A549 (cell line): ENCODE results near the gene FNIP2. TPM values are rescaled to one million over a fixed set of nuclear protein-coding genes. Genes with fewer than 3 reads are reported as not detected.
A peak's percentile ranks its signal among the peaks of the same experiment; 100 is the strongest.

ENCODE experiments used
- ATAC-seq, 2 experiments: fragments of 200-7000 bp in 1 of 2; fragments of >200 bp in 1 of 2; cut with Nextera tagmentation in 1 of 2; cut with Tn5 transposase in 1 of 2; 3 replicates each; pipeline versions ENCODE4 v1.8.0 to v1.9.1; 2018 to 2020; ENCODE audit warnings: mild to moderate bottlenecking in 1 of 2, moderate library complexity in 1 of 2
- CTCF ChIA-PET: fragments of 300-600 bp; sonication (Branson Sonifier 250); formaldehyde crosslinking; extraction: SDS; loops from one replicate; lab custom pipeline; 2021; ENCODE audit warnings: antibody characterized with exemption, inconsistent platforms; lab: Yijun Ruan, JAX
- POLR2A ChIA-PET: fragments of 350-600 bp; formaldehyde crosslinking; extraction: SDS; loops from one replicate; lab custom pipeline; 2021; ENCODE audit warnings: antibody characterized with exemption, inconsistent platforms; lab: Yijun Ruan, JAX
- DNase-seq, 2 experiments: peaks; one replicate each; pipeline versions ENCODE4 v3.0.0 to v3.0.0-alpha.2; 2011 to 2016; ENCODE audit warnings: low read depth in 1 of 2, low spot score in 1 of 2
- FAIRE-seq: peaks from 2 replicates; lab custom pipeline; 2011; peaks lifted over from hg19 to GRCh38; lab: Jason Lieb, UNC
- H3K27ac ChIP-seq, 2 experiments: fragments of >200 bp; sonication (Bioruptor Twin); formaldehyde crosslinking; 3 replicates each; pipeline ENCODE4 v1.5.1; 2016 to 2017
- H3K4me1 ChIP-seq: fragments of >200 bp; sonication (Bioruptor Twin); formaldehyde crosslinking; 3 replicates; pipeline ENCODE4 v1.6.1; 2016
- H3K4me2 ChIP-seq: fragments of >200 bp; sonication (Bioruptor Twin); formaldehyde crosslinking; 3 replicates; pipeline ENCODE4 v1.6.1; 2016
- H3K4me3 ChIP-seq: fragments of >200 bp; sonication (Bioruptor Twin); formaldehyde crosslinking; 3 replicates; pipeline ENCODE4 v1.5.1; 2016
- H3K9me3 ChIP-seq: fragments of >200 bp; sonication (Bioruptor Twin); formaldehyde crosslinking; 3 replicates; pipeline ENCODE4 v1.6.1; 2016
- BCL3 ChIP-seq: fragments of >200 bp; sonication (Bioruptor Twin); formaldehyde crosslinking; IDR thresholded peaks from 3 replicates; pipeline ENCODE4 v1.6.1; 2016
- BHLHE40 ChIP-seq: IDR thresholded peaks from 2 replicates; pipeline ENCODE4 v1.6.1; 2012; ENCODE audit warnings: low read depth, low read length, inconsistent platforms
- CBX8 ChIP-seq: fragments of 200-600 bp; sonication (generic); IDR thresholded peaks from 2 replicates; pipeline ENCODE4 v1.6.1; 2016
- CEBPB ChIP-seq, 2 experiments: fragments of >200 bp in 1 of 2; sonication (Bioruptor Twin) in 1 of 2; formaldehyde crosslinking in 1 of 2; IDR thresholded peaks; 2 replicates each; pipeline ENCODE4 v1.6.1; 2012 to 2016
- EHMT2 ChIP-seq: fragments of 200-600 bp; sonication (generic); IDR thresholded peaks from 2 replicates; pipeline ENCODE4 v1.6.1; 2016; ENCODE audit warnings: antibody characterized with exemption, low read depth, mild to moderate bottlenecking, moderate library complexity
- EP300 ChIP-seq, 2 experiments: fragments of >200 bp; sonication (Bioruptor Twin); formaldehyde crosslinking; IDR thresholded peaks; 2 replicates in 1 of 2; 3 replicates in 1 of 2; pipeline ENCODE4 v1.6.1; 2016 to 2017
- ESRRA ChIP-seq: fragments of 150-350 bp; IDR thresholded peaks from 2 replicates; pipeline ENCODE4 v1.6.1; 2014; ENCODE audit warnings: mild to moderate bottlenecking, low read length, borderline replicate concordance
- FOXS1 ChIP-seq: fragments of 250-450 bp; sonication (Bioruptor Pico); IDR thresholded peaks from 2 replicates; pipeline ENCODE4 v1.5.0; 2020; ENCODE audit warnings: mild to moderate bottlenecking, moderate library complexity
- GATA3 ChIP-seq: IDR thresholded peaks from 2 replicates; pipeline ENCODE4 v1.6.1; 2012; ENCODE audit warnings: borderline replicate concordance
- HES2 ChIP-seq: fragments of >200 bp; sonication (Bioruptor Twin); formaldehyde crosslinking; IDR thresholded peaks from 2 replicates; pipeline ENCODE4 v1.6.1; 2016
- HOXB5 ChIP-seq: fragments of 250-450 bp; sonication (Bioruptor Pico); IDR thresholded peaks from 2 replicates; pipeline ENCODE4 v1.5.0; 2020; ENCODE audit warnings: mild to moderate bottlenecking, moderate library complexity
- JUN ChIP-seq, 2 experiments: fragments of >200 bp; sonication (Bioruptor Twin); formaldehyde crosslinking; IDR thresholded peaks; 2 replicates in 1 of 2; 3 replicates in 1 of 2; pipeline ENCODE4 v1.6.1; 2016 to 2017
- JUNB ChIP-seq: fragments of >200 bp; sonication (Bioruptor Twin); formaldehyde crosslinking; IDR thresholded peaks from 2 replicates; pipeline ENCODE4 v1.6.1; 2016
- KDM1A ChIP-seq: fragments of 200-600 bp; sonication (generic); IDR thresholded peaks from 2 replicates; pipeline ENCODE4 v1.6.1; 2016; ENCODE audit warnings: low read depth, mild to moderate bottlenecking
- KDM5A ChIP-seq: fragments of 200-600 bp; sonication (generic); IDR thresholded peaks from 2 replicates; pipeline ENCODE4 v1.6.1; 2016; ENCODE audit warnings: antibody characterized with exemption, mild to moderate bottlenecking
- MAFK ChIP-seq: fragments of 450-650 bp; IDR thresholded peaks from 2 replicates; pipeline ENCODE4 v1.6.1; 2014; ENCODE audit not compliant: partially characterized antibody
- NPAS2 ChIP-seq: fragments of 250-450 bp; sonication (Bioruptor Pico); IDR thresholded peaks from 2 replicates; pipeline ENCODE4 v1.8.0; 2022; ENCODE audit warnings: mild to moderate bottlenecking, moderate library complexity, borderline replicate concordance
- PBX3 ChIP-seq: IDR thresholded peaks from 2 replicates; pipeline ENCODE4 v1.6.1; 2012
- POLR2A ChIP-seq: IDR thresholded peaks from 2 replicates; pipeline ENCODE4 v1.6.1; 2012; ENCODE audit warnings: mild to moderate bottlenecking, low read length
- RAD21 ChIP-seq, 2 experiments: fragments of >200 bp in 1 of 2; sonication (Bioruptor Twin) in 1 of 2; formaldehyde crosslinking in 1 of 2; IDR thresholded peaks in 1 of 2; conservative IDR thresholded peaks in 1 of 2; 2 replicates in 1 of 2; 3 replicates in 1 of 2; pipeline ENCODE4 v1.6.1; 2012 to 2018; ENCODE audit warnings: inconsistent platforms in 1 of 2
- RARB ChIP-seq: fragments of 250-450 bp; sonication (Bioruptor Pico); IDR thresholded peaks from 2 replicates; pipeline ENCODE4 v1.8.0; 2021; ENCODE audit warnings: mild to moderate bottlenecking, moderate library complexity
- RFX5 ChIP-seq: fragments of 450-650 bp; IDR thresholded peaks from 2 replicates; pipeline ENCODE4 v1.7.1; 2014; ENCODE audit warnings: antibody characterized with exemption, mild to moderate bottlenecking, moderate library complexity
- RNF2 ChIP-seq: fragments of 200-600 bp; sonication (generic); IDR thresholded peaks from 2 replicates; pipeline ENCODE4 v1.6.1; 2016; ENCODE audit warnings: low read depth, mild to moderate bottlenecking, antibody characterized with exemption, moderate library complexity, borderline replicate concordance
- ZC3H11A ChIP-seq: fragments of 450-650 bp; IDR thresholded peaks from 2 replicates; pipeline ENCODE4 v1.6.1; 2014; ENCODE audit warnings: antibody characterized with exemption, mild to moderate bottlenecking
- WGBS: methylation state at CpG from one replicate; pipeline ENCODE4 v1.1.6; 2017; ENCODE audit errors: missing lambda C conversion rate; 5-methylcytosine and 5-hydroxymethylcytosine counted together
- polyA plus RNA-seq, 4 experiments: library from polyadenylated mRNA; depleted of rRNA in 3 of 4; stranded (reverse); fragments of >200 nt; fragmentation: RNase III in 1 of 4; extraction: RNeasy Plus Mini Kit Qiagen cat#74134 plus additional on column Dnase treatment in 1 of 4; gene quantifications; 2 replicates in 3 of 4; 3 replicates in 1 of 4; pipeline ENCODE4 v1.2.3, GENCODE V29; 2011 to 2017
- TF ChIP-seq, protein P1 (sequence below): fragments of >200 bp; sonication (Bioruptor Twin); formaldehyde crosslinking; IDR thresholded peaks from 3 replicates; pipeline ENCODE4 v1.5.1; 2016

The FNIP2 gene
- polyA plus RNA-seq, 2 of the 4 experiments (the other 2 are of a cell fraction), result 2.0 to 2.5 TPM

DNA sequence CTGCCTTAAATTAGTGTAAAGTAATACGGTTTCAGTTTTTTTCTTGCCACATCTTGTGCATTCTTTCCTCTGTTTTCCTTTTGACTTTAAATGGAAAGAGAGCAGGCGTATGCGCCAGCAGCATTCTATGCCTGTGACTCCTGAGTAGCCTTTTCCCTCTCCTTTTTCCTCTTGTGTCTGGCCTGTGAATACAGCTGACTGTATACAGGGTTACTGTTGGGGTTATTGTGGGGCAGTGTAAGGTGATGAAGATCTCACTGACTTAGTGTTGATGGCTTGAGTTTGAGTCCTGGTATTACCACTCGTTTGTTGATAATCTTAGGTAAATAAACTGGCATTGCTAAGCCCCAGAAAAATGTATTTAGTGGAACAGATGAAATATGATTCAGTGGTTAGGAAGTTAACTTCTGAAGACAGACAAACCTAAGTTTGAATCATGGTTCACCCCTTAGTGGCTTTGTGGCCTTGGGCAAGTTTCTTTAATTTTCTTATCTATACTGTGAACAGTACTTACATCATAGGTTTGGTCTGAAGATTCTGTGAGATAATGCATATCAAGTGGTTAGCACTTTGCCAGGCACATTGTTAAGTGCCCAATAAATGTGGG lies 105.1 kb downstream of the FNIP2 start (continued):
- TF ChIP-seq RAD21 (conservative IDR thresholded peaks at IDR 0.05 in 1 of 2, IDR thresholded peaks at IDR 0.05 in 1 of 2), result peak in 1 of 2 experiments; percentile 44; a peak in 4 of 5 replicates
- TF ChIP-seq HES2, result 0 out of 2 replicates have a peak, but pooled peaks have one; percentile 18
- TF ChIP-seq POLR2A, result no peak
- TF ChIP-seq CBX8, result no peak
- peak; percentile 95 for TF ChIP-seq GATA3
- peak; percentile 75; the same call in 1 of the 3 replicates for TF ChIP-seq BCL3
- no peak for TF ChIP-seq BHLHE40
- TF ChIP-seq KDM5A, result no peak
- no peak for TF ChIP-seq ESRRA
- TF ChIP-seq FOXS1 (CRISPR knock-in tag), result no peak
- TF ChIP-seq JUN (IDR thresholded peaks at IDR 0.05), result peak; percentile 78 to 85; a peak in 4 of 5 replicates

DNA sequence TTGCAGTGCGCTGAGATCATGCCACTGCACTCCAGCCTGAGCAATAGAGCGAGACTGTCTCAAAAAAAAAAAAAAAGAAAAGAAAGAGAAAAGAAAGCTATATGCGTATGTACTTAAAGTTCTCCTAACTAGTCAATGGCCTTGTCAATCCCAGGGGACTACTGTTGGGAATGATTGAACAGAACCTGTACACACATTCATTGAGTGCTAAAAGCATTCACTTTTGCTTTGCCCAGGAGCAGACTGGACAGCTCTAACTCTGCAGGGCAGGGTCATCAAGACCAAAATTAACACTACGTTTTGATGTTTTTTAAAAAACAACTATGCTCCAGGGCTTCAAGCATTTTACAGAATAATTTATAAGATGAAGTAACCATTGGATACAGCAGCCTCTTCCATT lies 106.2 kb downstream of the FNIP2 start:
- no peak for TF ChIP-seq NPAS2
- no peak for TF ChIP-seq EHMT2
- TF ChIP-seq ZC3H11A, result no peak
- no peak for TF ChIP-seq KDM1A
- no peak for TF ChIP-seq RARB
- TF ChIP-seq, protein P1, sequence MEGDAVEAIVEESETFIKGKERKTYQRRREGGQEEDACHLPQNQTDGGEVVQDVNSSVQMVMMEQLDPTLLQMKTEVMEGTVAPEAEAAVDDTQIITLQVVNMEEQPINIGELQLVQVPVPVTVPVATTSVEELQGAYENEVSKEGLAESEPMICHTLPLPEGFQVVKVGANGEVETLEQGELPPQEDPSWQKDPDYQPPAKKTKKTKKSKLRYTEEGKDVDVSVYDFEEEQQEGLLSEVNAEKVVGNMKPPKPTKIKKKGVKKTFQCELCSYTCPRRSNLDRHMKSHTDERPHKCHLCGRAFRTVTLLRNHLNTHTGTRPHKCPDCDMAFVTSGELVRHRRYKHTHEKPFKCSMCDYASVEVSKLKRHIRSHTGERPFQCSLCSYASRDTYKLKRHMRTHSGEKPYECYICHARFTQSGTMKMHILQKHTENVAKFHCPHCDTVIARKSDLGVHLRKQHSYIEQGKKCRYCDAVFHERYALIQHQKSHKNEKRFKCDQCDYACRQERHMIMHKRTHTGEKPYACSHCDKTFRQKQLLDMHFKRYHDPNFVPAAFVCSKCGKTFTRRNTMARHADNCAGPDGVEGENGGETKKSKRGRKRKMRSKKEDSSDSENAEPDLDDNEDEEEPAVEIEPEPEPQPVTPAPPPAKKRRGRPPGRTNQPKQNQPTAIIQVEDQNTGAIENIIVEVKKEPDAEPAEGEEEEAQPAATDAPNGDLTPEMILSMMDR, result no peak
- no peak for TF ChIP-seq ESRRA
- TF ChIP-seq RNF2, result no peak
- no peak for TF ChIP-seq RFX5
- TF ChIP-seq EP300 (IDR thresholded peaks at IDR 0.05), result no peak
- no peak for TF ChIP-seq MAFK
- TF ChIP-seq PBX3, result no peak
- no peak for TF ChIP-seq CEBPB (IDR thresholded peaks at IDR 0.05)
- TF ChIP-seq HOXB5 (CRISPR knock-in tag), result no peak
- no peak for TF ChIP-seq POLR2A
- TF ChIP-seq JUNB, result no peak
- TF ChIP-seq, all 56 proteins: peak for 0
- ChIA-PET CTCF (interaction anchor here (1.4 to 1.9 kb wide), 2 partner anchors 21 to 328 kb away, joined by 3 to 4 read pairs; no protein-coding TSS in a partner anchor), POLR2A (no interaction called here)
- DNase-seq (no peak), FAIRE-seq (no peak), ATAC-seq (no peak)
- Histone ChIP-seq H3K4me2 (peak overlapping the region; percentile 70; the same call in 1 of the 3 replicates), H3K4me1 (peaks cover 28% of the 10 kb centered on the region), H3K9me3 (no peaks in the 10 kb centered on the region), H3K27ac (peak overlapping the region; percentile 60 to 82), H3K4me3 (no peak overlapping the region)
- 82% methylated on average over 4 of the region's 4 CpGs for WGBS
